KMS-11 (cell line): ENCODE data around the gene OBSCN.

Experiments
- H2AFZ ChIP-seq: fragments of 200-600 bp; sonication (generic); 2 replicates; pipeline ENCODE4 v1.6.1; 2016; ENCODE audit warnings: antibody characterized with exemption, mixed run types, low read depth
- H3K27ac ChIP-seq: fragments of 200-600 bp; sonication (generic); 2 replicates; pipeline ENCODE4 v1.6.1; 2016; ENCODE audit warnings: mild to moderate bottlenecking, mixed run types
- H3K27me3 ChIP-seq: fragments of 200-600 bp; sonication (generic); 2 replicates; pipeline ENCODE4 v1.6.1; 2017; ENCODE audit warnings: mild to moderate bottlenecking, low read depth, mixed run types, moderate library complexity; ENCODE audit not compliant: insufficient read depth
- H3K36me3 ChIP-seq: fragments of 200-600 bp; sonication (generic); 2 replicates; pipeline ENCODE4 v1.6.1; 2017; ENCODE audit warnings: mild to moderate bottlenecking, mixed run types; ENCODE audit not compliant: insufficient read depth
- H3K4me1 ChIP-seq: fragments of 200-600 bp; sonication (generic); 2 replicates; pipeline ENCODE4 v1.6.1; 2016; ENCODE audit warnings: mild to moderate bottlenecking, low read depth, mixed run types; ENCODE audit not compliant: poor library complexity, severe bottlenecking
- H3K4me2 ChIP-seq: fragments of 200-600 bp; sonication (generic); 2 replicates; pipeline ENCODE4 v1.7.0; 2016; ENCODE audit warnings: mild to moderate bottlenecking, mixed run types
- H3K4me3 ChIP-seq: fragments of 200-600 bp; sonication (generic); IDR thresholded peaks from 2 replicates; pipeline ENCODE4 v1.6.1; 2017; ENCODE audit warnings: low read depth, low read length, mixed read lengths; ENCODE audit not compliant: insufficient read depth
- H3K79me2 ChIP-seq: fragments of 200-600 bp; sonication (generic); 2 replicates; pipeline ENCODE4 v1.6.1; 2016; ENCODE audit warnings: low read depth, mixed run types; ENCODE audit not compliant: insufficient read depth
- H3K9ac ChIP-seq: fragments of 200-600 bp; sonication (generic); 2 replicates; pipeline ENCODE4 v1.6.1; 2016; ENCODE audit warnings: mild to moderate bottlenecking, mixed run types
- H4K20me1 ChIP-seq: fragments of 200-600 bp; sonication (generic); 2 replicates; pipeline ENCODE4 v1.6.1; 2016; ENCODE audit warnings: mild to moderate bottlenecking, mixed run types; ENCODE audit not compliant: insufficient read depth
- TF ChIP-seq, protein P1 (sequence below): fragments of 200-600 bp; sonication (generic); conservative IDR thresholded peaks from 2 replicates; pipeline ENCODE4 v1.6.1; 2017; ENCODE audit warnings: low read depth, mild to moderate bottlenecking, antibody characterized with exemption, low read length, moderate library complexity, mixed read lengths

The OBSCN gene

DNA sequence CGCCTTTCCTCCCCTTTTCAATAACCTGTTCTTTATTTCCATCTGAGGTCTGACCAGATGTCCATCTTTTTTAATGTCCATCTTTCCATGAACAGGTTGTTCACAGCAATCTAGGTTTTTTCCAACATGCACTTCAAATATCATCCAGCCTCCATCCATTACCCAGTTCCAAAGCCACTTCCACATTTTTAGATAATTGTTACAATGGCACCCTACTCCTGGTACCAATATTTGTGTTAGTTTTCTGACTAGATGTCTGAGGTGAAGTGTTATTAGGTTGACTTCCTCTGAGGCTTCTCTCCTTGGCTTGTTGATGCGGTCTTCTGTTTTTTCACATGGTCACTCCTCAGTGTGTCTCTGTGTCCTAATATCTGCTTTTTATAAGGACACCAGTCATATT, 89.4 kb downstream of the OBSCN start:
- Histone ChIP-seq H2AFZ (no peak overlapping the region), H3K27me3 (no peaks in the 10 kb centered on the region), H3K27ac (no peak overlapping the region), H4K20me1 (no peaks in the 10 kb centered on the region), H3K36me3 (no peaks in the 10 kb centered on the region), H3K4me1 (no peaks in the 10 kb centered on the region), H3K4me2 (no peak overlapping the region), H3K9ac (no peak overlapping the region), H3K4me3 (no peak overlapping the region), H3K79me2 (no peaks in the 10 kb centered on the region)
- TF ChIP-seq, protein P1, sequence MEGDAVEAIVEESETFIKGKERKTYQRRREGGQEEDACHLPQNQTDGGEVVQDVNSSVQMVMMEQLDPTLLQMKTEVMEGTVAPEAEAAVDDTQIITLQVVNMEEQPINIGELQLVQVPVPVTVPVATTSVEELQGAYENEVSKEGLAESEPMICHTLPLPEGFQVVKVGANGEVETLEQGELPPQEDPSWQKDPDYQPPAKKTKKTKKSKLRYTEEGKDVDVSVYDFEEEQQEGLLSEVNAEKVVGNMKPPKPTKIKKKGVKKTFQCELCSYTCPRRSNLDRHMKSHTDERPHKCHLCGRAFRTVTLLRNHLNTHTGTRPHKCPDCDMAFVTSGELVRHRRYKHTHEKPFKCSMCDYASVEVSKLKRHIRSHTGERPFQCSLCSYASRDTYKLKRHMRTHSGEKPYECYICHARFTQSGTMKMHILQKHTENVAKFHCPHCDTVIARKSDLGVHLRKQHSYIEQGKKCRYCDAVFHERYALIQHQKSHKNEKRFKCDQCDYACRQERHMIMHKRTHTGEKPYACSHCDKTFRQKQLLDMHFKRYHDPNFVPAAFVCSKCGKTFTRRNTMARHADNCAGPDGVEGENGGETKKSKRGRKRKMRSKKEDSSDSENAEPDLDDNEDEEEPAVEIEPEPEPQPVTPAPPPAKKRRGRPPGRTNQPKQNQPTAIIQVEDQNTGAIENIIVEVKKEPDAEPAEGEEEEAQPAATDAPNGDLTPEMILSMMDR = no peak

DNA sequence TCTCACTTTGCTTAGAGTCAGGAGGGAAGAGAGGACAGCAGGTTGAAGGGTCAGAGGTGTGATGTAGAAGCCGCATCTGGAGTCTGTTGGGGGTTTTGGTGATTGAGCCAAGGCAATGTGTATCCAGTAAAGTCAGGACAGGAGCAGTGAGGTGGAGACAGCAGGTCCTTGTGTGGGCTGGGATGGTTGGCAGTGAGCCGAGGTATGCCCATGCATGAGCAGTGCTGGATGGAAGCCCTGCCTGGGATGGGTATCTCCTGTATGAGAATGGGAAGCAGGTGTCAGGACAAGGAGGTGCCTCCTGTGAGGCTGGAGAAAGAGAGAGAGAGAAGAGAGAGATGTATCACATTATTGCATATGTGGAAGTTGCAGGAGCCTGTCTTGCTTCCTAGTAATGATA, 90.0 kb downstream of the OBSCN start:
- H3K27me3 ChIP-seq = no peaks in the 10 kb centered on the region
- no peaks in the 10 kb centered on the region for H3K79me2 ChIP-seq

DNA sequence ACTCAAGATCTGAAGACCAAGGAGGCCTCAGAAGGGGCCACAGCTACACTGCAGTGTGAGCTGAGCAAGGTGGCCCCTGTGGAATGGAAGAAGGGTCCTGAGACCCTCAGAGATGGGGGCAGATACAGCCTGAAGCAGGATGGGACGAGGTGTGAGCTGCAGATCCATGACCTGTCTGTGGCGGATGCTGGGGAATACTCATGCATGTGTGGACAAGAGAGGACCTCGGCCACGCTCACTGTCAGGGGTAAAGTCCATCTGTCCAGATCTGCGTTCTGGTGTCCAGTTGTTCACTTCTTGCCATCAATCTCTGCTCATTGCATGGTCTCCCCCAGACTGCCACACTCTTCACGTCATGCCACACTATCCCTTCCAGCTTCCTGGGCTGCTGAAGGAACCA, 90.6 kb downstream of the OBSCN start:
- Histone ChIP-seq H3K9ac (no peak overlapping the region), H2AFZ (no peak overlapping the region), H3K27ac (no peak overlapping the region), H3K4me3 (no peak overlapping the region), H3K79me2 (no peaks in the 10 kb centered on the region), H3K36me3 (no peaks in the 10 kb centered on the region), H3K4me2 (no peak overlapping the region), H3K27me3 (no peaks in the 10 kb centered on the region), H3K4me1 (no peaks in the 10 kb centered on the region), H4K20me1 (no peaks in the 10 kb centered on the region)
- TF ChIP-seq, protein P1 = no peak

More for the DNA sequence above, 90.0 kb downstream of the OBSCN start:
- Histone ChIP-seq H4K20me1 (no peaks in the 10 kb centered on the region), H3K36me3 (no peaks in the 10 kb centered on the region), H3K27ac (no peak overlapping the region), H3K4me2 (no peak overlapping the region), H3K9ac (no peak overlapping the region), H3K4me1 (no peaks in the 10 kb centered on the region), H2AFZ (no peak overlapping the region), H3K4me3 (no peak overlapping the region)
- TF ChIP-seq, protein P1 = no peak

GRCh38 chr1:228299211-228299610, 91.4 kb downstream of the OBSCN start:
- Histone ChIP-seq H3K4me1 (no peaks in the 10 kb centered on the region), H2AFZ (no peak overlapping the region), H3K79me2 (no peaks in the 10 kb centered on the region), H3K4me3 (no peak overlapping the region), H3K36me3 (no peaks in the 10 kb centered on the region), H4K20me1 (no peaks in the 10 kb centered on the region), H3K27me3 (no peaks in the 10 kb centered on the region), H3K27ac (no peak overlapping the region), H3K9ac (no peak overlapping the region), H3K4me2 (no peak overlapping the region)
- TF ChIP-seq, protein P1 = no peak
